ENCODE data around the gene C1QA. TPM values are rescaled to one million over a fixed set of nuclear protein-coding genes. Genes with fewer than 3 reads are reported as not detected.
"Not testable (repeated sequence)": the region's sequence is repeated elsewhere in the genome, so short reads cannot be mapped to it uniquely, and the experiment has no call there.

Gene C1QA
- total RNA-seq, 1 donor from 2014 or later: 8.6 TPM

- not testable (repeated sequence) for FAIRE-seq
Measured at GRCh38 chr1:22668840-22669239, 32.4 kb downstream of the C1QA start.

DNA sequence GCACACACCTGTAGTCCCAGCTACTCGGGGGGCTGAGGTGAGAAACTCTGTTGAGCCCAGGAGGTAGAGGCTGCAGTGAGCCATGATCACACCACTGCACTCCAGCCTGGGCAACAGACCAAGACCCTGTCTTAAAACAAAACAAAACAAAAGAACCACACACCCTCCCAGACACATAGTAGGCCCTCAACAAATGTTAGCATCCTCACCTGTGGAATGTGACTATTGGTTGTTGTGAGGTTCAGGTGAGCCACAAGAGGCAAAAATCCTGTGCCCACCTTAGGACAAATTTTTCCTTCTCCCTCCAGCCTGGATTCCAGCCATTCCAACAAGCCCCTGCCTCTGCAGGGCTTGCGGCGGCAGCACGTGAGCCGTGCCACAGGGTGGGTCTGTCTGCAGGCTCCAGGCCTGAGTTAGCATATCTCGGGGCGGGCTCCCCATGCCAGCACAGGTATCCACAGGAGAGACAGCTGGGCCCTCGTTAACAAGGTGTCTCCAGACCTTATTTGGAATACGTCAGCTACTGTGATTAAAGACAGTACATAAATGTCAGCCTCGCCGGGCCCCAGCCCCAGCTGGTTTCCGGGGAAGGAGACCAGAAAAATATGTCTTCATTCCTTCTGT lies 34.0 kb downstream of the C1QA start:
- no peak for DNase-seq (ENCODE audit: low spot score in 2 of 2)
- FAIRE-seq: no peak

More at GRCh38 chr1:22668840-22669239, 32.4 kb downstream of the C1QA start:
- not testable (repeated sequence) for DNase-seq (ENCODE audit: low spot score in 2 of 2)

DNA sequence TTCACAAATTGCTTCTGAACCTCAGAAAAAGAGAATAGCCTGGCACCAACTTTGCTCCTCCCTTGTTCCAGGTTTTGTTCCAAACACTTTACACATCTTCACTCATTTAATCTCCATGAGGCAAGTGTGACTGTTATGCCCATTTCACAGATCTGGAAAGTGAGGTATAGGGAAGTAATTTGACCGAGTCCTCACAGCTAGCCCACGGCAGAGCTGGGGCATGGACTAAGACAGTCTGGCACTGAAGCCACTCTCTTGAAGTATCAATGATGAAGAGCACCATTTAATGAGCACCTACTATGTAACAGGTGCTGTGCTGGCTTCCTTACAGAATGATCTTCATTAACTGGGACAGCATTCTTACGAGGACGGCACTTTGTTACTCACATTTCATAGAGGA lies 35.6 kb downstream of the C1QA start:
- DNase-seq (ENCODE audit: low spot score in 2 of 2): no peak
- no peak for FAIRE-seq

- FAIRE-seq: no peak
- peak; percentile 54 to 62 for DNase-seq (ENCODE audit: low spot score in 2 of 2)
Measured at GRCh38 chr1:22673486-22674409, 37.3 kb downstream of the C1QA start.

DNA sequence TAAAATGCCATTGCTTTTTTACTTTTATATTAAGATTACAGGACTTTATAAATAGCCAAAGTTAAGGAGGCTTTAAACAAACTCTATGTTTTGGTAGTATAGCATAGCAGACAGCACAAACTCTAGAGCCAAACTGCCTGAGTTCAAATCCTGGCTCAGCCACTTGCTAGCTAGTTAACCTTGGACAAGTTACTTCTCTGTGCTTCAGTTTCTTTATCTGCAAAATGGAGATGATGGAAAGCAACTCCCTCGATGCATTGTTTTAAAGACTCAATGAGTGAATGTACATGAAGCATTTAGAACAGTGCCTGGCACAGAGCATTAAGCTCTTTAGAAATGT lies 38.0 kb downstream of the C1QA start:
- DNase-seq (ENCODE audit: low spot score in 2 of 2) (no peak), FAIRE-seq (no peak)

- not testable (repeated sequence) for DNase-seq (ENCODE audit: low spot score in 2 of 2); FAIRE-seq
Measured at GRCh38 chr1:22676151-22676550, 39.7 kb downstream of the C1QA start.

GRCh38 chr1:22676916-22677583 lies 40.6 kb downstream of the C1QA start:
- no peak for FAIRE-seq
- no peak for DNase-seq (ENCODE audit: low spot score in 2 of 2)

GRCh38 chr1:22677931-22678896 lies 41.8 kb downstream of the C1QA start:
- DNase-seq (ENCODE audit: low spot score in 2 of 2) (no peak), FAIRE-seq (no peak)

DNA sequence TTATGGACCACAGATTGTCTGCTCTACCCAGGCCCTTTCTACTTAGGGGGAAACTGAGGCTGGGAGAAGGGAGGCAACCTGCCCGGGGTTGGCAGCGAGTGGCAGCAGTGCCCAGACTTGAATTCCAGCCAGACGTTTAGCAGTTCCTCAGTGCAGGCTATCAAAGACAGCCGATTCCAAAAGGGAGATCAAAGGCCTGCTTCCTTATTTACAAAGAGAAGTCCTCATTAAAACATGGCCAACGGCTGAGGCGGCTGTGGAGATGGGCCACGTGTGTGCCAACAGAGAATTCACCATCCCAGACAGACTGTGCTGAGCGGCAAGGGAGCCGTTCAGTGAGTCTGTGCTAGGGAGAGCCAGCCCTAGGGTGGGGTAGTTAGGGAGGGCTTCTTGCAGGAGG lies 44.3 kb downstream of the C1QA start:
- FAIRE-seq (no peak), DNase-seq (ENCODE audit: low spot score in 2 of 2) (no peak)

DNA sequence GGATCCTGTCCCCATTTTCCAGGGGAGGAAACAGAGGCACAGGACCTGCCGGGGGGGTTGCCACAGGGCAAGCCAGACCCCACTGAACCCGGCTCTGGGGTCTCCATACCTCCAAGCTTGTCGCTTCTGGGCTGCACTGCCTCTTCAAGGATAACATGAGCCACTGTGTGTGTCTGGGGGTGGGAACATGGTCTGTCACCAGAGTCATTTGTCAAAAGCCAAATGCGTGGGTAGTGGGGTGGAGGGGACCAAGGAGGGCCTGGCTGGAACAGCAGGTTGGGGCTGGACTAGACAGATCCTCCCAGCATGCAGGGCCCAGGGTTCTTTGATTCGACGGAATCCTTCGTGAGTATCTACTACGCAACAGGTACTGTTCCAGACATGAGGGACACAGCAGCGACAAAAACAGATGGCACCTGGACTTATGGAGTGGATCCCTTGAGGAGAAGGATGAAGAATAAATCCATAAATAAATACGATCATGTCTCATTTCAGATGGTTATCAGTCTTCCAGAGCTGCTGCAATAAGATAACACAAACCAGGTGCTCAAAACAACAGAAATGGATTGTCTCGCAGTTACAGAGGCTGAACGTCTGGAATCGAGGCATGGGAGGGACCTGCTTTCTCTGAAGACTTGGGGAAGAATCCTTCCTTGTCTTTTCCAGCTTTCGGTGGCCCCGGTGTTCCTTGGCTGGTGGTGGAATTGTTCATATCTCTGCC lies 45.3 kb downstream of the C1QA start:
- DNase-seq (ENCODE audit: low spot score in 2 of 2) (no peak), FAIRE-seq (no peak)

DNA sequence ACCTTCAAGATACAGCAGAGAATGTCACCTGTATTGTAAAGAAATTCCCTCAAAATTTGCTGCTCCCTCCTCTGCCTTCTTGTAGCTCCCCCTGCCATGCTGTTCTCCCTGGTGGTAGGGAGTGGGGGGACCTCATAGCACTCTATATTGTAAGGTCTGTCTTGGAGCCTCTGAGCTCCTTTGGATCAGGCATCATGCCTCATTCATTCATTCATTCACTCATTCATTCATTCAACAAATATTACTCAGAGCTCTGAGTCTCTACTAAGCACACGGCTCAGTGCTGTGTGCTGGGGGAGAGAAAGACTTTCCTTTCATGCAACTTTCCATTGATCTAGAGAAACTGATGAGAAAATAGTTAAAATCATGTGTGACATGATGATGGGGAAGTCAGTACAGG lies 47.1 kb downstream of the C1QA start:
- DNase-seq (ENCODE audit: low spot score in 2 of 2) (no peak), FAIRE-seq (no peak)

DNA sequence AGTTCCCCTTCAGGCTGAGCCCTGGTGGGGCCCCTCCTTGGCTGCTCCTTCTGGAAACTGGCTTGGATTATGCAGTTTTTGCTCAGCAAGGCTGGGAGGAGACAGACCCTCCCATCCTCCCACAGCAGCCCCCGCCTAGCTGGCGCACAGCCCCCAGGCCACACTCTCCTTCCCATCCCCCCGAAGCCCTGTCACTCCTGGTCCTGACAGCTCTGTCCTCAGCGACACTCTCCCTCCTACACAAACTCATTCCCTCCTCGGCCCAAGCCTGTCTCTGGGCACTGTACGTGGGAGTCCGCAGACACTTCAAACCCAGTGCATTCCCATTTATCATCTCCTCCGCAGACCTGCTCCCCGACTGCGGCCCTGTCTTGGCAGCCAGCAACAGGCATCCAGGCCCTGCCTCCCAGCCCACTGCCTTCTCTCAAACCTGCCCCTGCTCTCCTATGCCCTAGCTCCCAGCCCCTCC lies 49.2 kb downstream of the C1QA start:
- peak in 1 of 2 donors; percentile 49 for DNase-seq (ENCODE audit: low spot score in 2 of 2)
- no peak for FAIRE-seq

DNA sequence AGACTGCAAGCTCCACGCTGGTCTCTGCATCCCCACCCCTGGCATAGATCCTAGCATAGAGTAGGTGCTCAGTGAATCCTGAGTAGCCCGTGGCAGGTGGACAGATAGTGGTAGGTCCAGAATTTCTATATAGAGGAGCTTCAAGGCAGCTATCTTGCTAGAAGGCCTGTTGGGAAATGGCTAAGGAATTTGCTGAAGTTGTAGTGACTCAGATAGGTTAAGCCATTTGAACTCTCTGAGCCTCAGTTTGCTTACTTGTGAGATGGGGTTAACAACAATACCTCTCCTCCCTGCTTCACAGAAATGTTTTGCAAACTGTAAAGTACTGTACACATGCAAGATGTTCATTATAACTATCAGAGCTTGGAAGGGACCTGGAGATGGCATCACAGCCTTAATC lies 50.8 kb downstream of the C1QA start:
- no peak for DNase-seq (ENCODE audit: low spot score in 2 of 2)
- no peak for FAIRE-seq

DNA sequence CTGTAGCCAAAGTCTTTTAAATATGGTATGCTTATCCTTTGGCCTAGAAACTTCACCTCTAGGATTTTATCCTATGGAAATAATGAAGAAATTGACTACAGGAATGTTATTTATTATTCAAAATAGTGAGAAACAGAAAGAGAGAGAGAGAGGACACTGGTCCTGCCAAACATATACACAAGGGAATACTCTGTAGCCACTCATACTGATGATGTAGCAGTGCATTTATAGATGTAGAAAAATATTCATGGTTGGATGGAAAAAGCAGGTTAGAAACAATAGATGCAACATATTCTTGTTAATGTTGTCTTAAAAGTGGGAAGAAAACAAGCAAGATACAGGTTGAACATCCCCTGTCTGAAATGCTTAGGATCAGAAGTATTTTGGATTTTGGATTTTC lies 52.0 kb downstream of the C1QA start:
- DNase-seq (ENCODE audit: low spot score in 2 of 2) (no peak), FAIRE-seq (no peak)

Small RNA genes lying within 50 kb of the gene (small RNA-seq; reads per million reads assigned to genes)
- gene MIR6127: not detected

Other genes with a start within 250 kb of the C1QA start
- 10.2 TPM for gene ZBTB40, start 184.8 kb upstream of the C1QA start, total RNA-seq
- 2.0 TPM for gene EPHA8, start 73.1 kb upstream of the C1QA start, total RNA-seq
- 7.3 TPM for gene C1QC, start 7.0 kb downstream of the C1QA start, total RNA-seq
- 5.3 TPM for gene C1QB, start 16.6 kb downstream of the C1QA start, total RNA-seq
- 22.8 TPM for gene EPHB2, start 74.2 kb downstream of the C1QA start, total RNA-seq